Fibroblast of villous mesenchyme (primary cell): ENCODE data around the gene SETD6. TPM values are rescaled to one million over a fixed set of nuclear protein-coding genes. Genes with fewer than 3 reads are reported as not detected.
"Not testable (repeated sequence)": the region's sequence is repeated elsewhere in the genome, so short reads cannot be mapped to it uniquely, and the experiment has no call there.

ENCODE experiments used
- DNase-seq: peaks from one replicate; pipeline ENCODE4 v3.0.0-alpha.2; 2010; ENCODE audit warnings: low read depth
- H3K4me3 ChIP-seq: 2 replicates; pipeline ENCODE4 v1.5.1; 2011; ENCODE audit warnings: low read depth, mild to moderate bottlenecking, low read length
- total RNA-seq: library from RNA; depleted of rRNA; stranded (reverse); fragments of >200 nt; gene quantifications from 2 replicates; pipeline ENCODE4 v1.2.3, GENCODE V29; 2012
- TF ChIP-seq, protein P1 (sequence below): IDR thresholded peaks from 2 replicates; pipeline ENCODE4 v1.5.1; 2012; ENCODE audit warnings: low read depth, mild to moderate bottlenecking, low read length; ENCODE audit not compliant: insufficient read depth

SETD6 gene
- total RNA-seq, 1 donor: 8.2 TPM

DNA sequence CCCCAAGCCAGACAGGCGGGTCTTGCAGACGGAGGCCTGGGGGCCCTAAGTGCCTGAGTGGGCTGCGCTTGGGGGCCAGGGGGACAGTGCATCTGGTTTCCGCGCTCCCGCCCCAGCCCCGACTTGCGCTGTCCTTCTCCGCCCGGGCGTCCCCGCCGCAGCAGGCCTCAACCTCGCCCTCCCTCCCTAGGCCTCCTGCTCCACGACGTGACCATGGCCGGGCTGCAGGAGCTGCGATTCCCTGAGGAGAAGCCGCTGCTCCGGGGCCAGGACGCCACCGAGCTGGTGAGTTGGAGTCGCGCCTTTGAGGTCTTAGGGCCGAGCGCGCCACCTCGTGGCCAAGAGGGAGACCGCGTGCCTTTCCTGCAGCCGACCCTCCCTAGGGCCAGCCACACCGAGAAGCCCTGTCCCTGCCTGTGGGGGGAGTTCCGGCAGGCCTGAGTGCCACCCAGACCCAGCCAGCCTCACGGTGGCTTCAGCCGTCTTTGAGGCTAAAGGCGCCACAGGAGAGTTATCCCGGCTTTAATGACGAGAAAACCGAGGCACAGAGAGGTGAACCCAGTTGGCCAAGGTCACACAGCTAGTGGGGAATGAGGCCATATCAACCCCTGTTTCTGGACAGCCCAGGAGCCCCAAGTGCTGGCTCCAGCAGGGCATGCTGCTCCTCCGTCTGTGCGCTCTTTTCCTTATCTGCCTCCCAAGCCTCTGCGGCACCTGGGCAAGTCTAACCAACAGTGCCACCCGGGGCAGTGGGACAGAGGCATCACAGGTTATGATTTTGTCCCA lies 27.6 kb upstream of the SETD6 start:
- TF ChIP-seq, protein P1, sequence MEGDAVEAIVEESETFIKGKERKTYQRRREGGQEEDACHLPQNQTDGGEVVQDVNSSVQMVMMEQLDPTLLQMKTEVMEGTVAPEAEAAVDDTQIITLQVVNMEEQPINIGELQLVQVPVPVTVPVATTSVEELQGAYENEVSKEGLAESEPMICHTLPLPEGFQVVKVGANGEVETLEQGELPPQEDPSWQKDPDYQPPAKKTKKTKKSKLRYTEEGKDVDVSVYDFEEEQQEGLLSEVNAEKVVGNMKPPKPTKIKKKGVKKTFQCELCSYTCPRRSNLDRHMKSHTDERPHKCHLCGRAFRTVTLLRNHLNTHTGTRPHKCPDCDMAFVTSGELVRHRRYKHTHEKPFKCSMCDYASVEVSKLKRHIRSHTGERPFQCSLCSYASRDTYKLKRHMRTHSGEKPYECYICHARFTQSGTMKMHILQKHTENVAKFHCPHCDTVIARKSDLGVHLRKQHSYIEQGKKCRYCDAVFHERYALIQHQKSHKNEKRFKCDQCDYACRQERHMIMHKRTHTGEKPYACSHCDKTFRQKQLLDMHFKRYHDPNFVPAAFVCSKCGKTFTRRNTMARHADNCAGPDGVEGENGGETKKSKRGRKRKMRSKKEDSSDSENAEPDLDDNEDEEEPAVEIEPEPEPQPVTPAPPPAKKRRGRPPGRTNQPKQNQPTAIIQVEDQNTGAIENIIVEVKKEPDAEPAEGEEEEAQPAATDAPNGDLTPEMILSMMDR: peak; percentile 85
- H3K4me3 ChIP-seq: no peak overlapping the region
- peak; percentile 74 for DNase-seq

DNA sequence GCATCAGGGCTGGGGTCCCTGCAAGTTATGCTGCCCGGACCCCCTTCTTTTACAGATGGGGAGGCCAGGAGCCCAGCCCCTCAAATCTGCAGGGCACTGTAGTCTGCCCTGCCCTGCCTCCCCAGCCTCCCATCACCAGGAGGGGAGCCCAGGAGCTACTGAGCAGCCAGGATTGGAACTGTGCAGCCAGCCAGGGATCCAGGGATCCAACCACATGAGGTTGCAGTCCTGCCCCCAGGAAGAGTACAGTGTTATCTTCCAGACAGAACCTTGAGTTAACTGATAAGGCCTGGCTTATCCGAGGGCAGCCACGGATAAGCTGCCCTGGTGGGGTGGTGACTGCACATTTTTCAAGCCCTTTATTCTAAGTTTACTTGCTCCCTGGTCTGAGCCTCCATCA lies 26.8 kb upstream of the SETD6 start:
- DNase-seq: no peak
- TF ChIP-seq, protein P1: no peak
- no peak overlapping the region for H3K4me3 ChIP-seq

DNA sequence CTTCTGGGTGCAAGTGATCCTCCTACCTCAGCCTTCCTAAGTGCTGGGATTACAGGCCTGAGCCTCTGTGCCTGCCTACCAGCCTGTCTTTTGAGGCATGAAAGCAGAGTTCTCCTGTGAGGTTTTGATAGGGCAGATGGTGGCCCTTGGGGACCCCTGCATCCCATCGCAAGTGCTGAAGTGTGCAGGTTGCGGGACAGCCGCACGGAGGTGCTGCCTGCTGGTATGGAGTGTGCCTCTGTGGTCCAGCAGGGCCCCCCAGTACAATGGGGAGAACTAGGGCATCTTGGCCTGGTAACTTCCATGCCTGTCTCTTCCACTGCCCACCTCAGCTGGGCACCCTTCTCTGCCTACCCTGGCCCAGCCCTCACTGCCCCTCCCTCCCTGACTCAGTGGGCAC lies 25.3 kb upstream of the SETD6 start:
- no peak for DNase-seq
- no peak overlapping the region for H3K4me3 ChIP-seq
- TF ChIP-seq, protein P1: no peak

DNA sequence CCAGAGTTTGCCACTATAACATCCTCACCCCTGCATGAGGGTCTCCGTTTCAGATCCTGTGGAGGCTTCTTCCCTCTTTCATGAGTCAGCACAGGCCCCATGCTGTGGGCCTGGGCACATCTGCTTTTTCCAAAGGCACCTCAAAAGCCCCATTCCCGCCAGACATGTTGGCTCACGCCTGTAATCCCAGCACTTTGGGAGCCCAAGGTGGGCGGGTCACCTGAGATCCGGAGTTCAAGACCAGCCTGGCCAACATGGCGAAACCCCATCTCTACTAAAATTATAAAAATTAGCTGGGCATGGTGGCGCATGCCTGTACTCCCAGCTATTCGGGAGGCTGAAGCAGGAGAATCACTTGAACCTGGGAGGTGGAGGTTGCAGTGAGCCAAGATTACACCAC lies 24.8 kb upstream of the SETD6 start:
- H3K4me3 ChIP-seq, DNase-seq: not testable (repeated sequence)

DNA sequence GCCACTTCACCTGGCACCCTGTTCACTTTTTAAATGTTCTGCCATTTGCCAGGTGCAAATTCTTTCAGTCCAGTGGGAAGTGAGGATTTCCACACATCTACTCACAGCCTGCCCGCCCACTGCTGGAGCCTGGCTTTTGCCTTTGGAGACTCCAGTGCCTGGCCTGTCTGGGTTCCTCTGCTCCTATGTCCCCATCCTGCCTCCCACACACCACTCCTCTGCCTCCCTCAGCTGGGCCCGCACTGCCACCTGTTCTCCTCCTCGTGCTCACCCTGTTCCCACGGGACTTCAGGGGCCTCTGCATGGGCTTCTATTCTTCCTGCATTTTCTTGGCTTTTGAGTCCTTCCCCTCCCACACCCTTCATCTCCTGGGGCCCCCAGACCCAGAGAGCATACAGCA lies 23.3 kb upstream of the SETD6 start:
- no peak overlapping the region for H3K4me3 ChIP-seq
- no peak for DNase-seq
- TF ChIP-seq, protein P1: no peak

DNA sequence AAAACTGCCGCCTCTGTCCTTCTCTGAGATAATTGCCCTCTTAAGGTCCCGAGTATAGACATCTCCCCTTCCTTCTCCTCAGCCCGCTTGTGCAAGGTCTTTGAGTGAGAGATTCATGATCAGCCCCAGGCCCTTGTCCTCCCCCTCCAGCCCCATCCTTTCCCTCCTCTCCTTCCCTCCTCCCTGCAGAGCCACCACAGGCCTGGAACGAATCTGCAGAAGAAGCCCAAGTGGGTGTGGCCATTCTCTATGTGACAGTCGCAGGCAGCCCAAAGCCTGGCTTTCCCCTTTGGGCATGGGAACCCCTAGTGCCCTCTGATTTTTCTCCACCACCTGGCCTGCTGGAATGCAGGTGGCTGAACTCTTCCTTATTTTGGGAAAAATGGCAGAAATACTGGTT lies 22.6 kb upstream of the SETD6 start:
- TF ChIP-seq, protein P1: no peak
- no peak overlapping the region for H3K4me3 ChIP-seq
- no peak for DNase-seq

DNA sequence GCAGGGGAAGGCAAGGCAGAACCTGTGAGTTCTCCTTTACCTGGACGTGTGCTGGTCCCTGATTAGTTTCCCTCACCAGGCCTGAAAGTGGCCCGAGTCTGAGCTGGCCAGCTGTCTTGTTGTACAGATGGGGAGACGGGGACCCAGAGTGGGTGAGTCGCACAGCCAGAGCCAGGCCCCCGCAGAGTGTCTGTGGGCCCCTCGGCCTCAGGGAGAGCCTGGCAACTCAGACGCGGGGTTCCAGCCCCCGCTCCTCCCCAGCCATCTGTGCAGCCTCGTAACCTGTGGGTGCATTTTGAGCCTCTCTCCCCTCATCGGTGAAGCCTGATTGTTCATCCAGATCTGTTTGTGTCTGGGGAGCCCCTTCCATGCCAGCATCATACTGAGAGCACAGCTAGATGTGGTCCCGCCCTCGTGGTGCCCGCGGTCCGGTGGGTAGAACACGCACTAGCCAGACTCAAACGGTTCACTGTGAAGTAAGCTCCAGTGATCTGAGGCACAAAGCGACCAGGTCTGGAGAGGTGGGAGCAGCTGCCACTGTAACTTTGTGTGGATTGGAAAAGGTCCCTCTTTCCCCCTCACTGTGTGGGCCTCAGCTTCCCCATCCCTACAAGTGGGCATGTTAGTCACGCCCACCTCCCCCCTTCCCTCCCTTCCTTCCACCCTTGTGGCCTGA lies 21.4 kb upstream of the SETD6 start:
- TF ChIP-seq, protein P1: no peak
- DNase-seq: no peak
- no peak overlapping the region for H3K4me3 ChIP-seq
